HFFc6 (cell line): ENCODE measurements around the gene BOD1. TPM values are rescaled to one million over a fixed set of nuclear protein-coding genes. Genes with fewer than 3 reads are reported as not detected.

ENCODE experiments used
- DNase-seq: peaks from one replicate; pipeline ENCODE4 v3.0.0-alpha.2; 2018
- H3K27ac Mint-ChIP-seq: 2 replicates; pipeline ENCODE4 v1.8.0; 2020; ENCODE audit warnings: mild to moderate bottlenecking, mixed read lengths
- H3K27me3 Mint-ChIP-seq: 2 replicates; pipeline ENCODE4 v1.8.0; 2021; ENCODE audit warnings: mild to moderate bottlenecking, moderate library complexity, mixed read lengths; ENCODE audit not compliant: insufficient read depth
- H3K36me3 Mint-ChIP-seq: 2 replicates; pipeline ENCODE4 v1.8.0; 2021; ENCODE audit warnings: low read depth, mixed read lengths
- H3K4me1 Mint-ChIP-seq: 2 replicates; pipeline ENCODE4 v1.8.0; 2020; ENCODE audit warnings: low read depth, mixed read lengths
- H3K4me3 Mint-ChIP-seq: 2 replicates; pipeline ENCODE4 v1.8.0; 2020; ENCODE audit warnings: mild to moderate bottlenecking, moderate library complexity, mixed read lengths
- H3K9me3 Mint-ChIP-seq: 2 replicates; pipeline ENCODE4 v1.8.0; 2020; ENCODE audit warnings: mild to moderate bottlenecking, mixed read lengths
- CTCF ChIP-seq: fragments of 200-600 bp; sonication (generic); IDR thresholded peaks from 2 replicates; pipeline ENCODE4 v1.5.0; 2021; ENCODE audit warnings: antibody characterized with exemption, mild to moderate bottlenecking
- total RNA-seq, 6 experiments: library from RNA; stranded (reverse); fragmentation: NEBNext Ultra II Directional; extraction: Animal tissue kit (Norgen Biotek cat#: 25700); gene quantifications; 2 replicates in 1 of 6; 3 replicates in 5 of 6; pipeline ENCODE4 v1.2.3, GENCODE V29; 2021

BOD1 gene
- total RNA-seq, 6 experiments from 2014 or later, result 47.5 to 52.4 (median 50.9) TPM

GRCh38 chr5:173581408-173582215 lies 34.8 kb downstream of the BOD1 start:
- peak; percentile 90 for TF ChIP-seq CTCF
- H3K27me3 Mint-ChIP-seq, result peaks cover 16% of the 10 kb centered on the region
- peaks cover 28% of the 10 kb centered on the region for H3K9me3 Mint-ChIP-seq
- peaks cover 18% of the 10 kb centered on the region for H3K4me1 Mint-ChIP-seq
- no peak overlapping the region for H3K4me3 Mint-ChIP-seq
- peaks cover 15% of the 10 kb centered on the region for H3K36me3 Mint-ChIP-seq
- no peak overlapping the region for H3K27ac Mint-ChIP-seq
- DNase-seq, result no peak

GRCh38 chr5:173578947-173579615 lies 37.4 kb downstream of the BOD1 start:
- no peak for DNase-seq
- H3K27me3 Mint-ChIP-seq, result peaks cover 16% of the 10 kb centered on the region
- H3K9me3 Mint-ChIP-seq, result peaks cover 11% of the 10 kb centered on the region
- peaks cover 5% of the 10 kb centered on the region; the same call in 1 of the 2 replicates for H3K36me3 Mint-ChIP-seq
- TF ChIP-seq CTCF, result no peak
- no peak overlapping the region for H3K4me3 Mint-ChIP-seq
- H3K27ac Mint-ChIP-seq, result no peak overlapping the region
- H3K4me1 Mint-ChIP-seq, result peaks cover 25% of the 10 kb centered on the region

GRCh38 chr5:173577817-173578216 lies 38.6 kb downstream of the BOD1 start:
- Mint-ChIP-seq H3K9me3 (peaks cover 11% of the 10 kb centered on the region), H3K36me3 (peaks cover 5% of the 10 kb centered on the region; the same call in 1 of the 2 replicates), H3K27ac (no peak overlapping the region), H3K4me1 (peaks cover 25% of the 10 kb centered on the region), H3K4me3 (no peak overlapping the region), H3K27me3 (peaks cover 13% of the 10 kb centered on the region)
- DNase-seq, result no peak
- TF ChIP-seq CTCF, result no peak

GRCh38 chr5:173577166-173577565 lies 39.3 kb downstream of the BOD1 start:
- H3K27ac Mint-ChIP-seq, result no peak overlapping the region
- peaks cover 25% of the 10 kb centered on the region for H3K4me1 Mint-ChIP-seq
- no peak for TF ChIP-seq CTCF

GRCh38 chr5:173575985-173576384 lies 40.5 kb downstream of the BOD1 start:
- Mint-ChIP-seq H3K9me3 (peaks cover 11% of the 10 kb centered on the region), H3K27ac (no peak overlapping the region), H3K36me3 (peaks cover 5% of the 10 kb centered on the region; the same call in 1 of the 2 replicates), H3K27me3 (peaks cover 13% of the 10 kb centered on the region), H3K4me1 (peaks cover 19% of the 10 kb centered on the region), H3K4me3 (no peak overlapping the region)
- DNase-seq, result no peak
- no peak for TF ChIP-seq CTCF

More at GRCh38 chr5:173577166-173577565, 39.3 kb downstream of the BOD1 start:
- H3K27me3 Mint-ChIP-seq, result peaks cover 13% of the 10 kb centered on the region
- H3K9me3 Mint-ChIP-seq, result peaks cover 11% of the 10 kb centered on the region
- no peak for DNase-seq
- H3K36me3 Mint-ChIP-seq, result peaks cover 5% of the 10 kb centered on the region; the same call in 1 of the 2 replicates
- H3K4me3 Mint-ChIP-seq, result no peak overlapping the region
